SK-N-SH (cell line): Measurements from ENCODE around the gene HLF. TPM values are rescaled to one million over a fixed set of nuclear protein-coding genes. Genes with fewer than 3 reads are reported as not detected.

Experiments
- CTCF ChIA-PET: fragments of 300-600, 350-600 bp; formaldehyde crosslinking; extraction: SDS; loops from one replicate; lab custom pipeline; 2021; lab: Yijun Ruan, JAX
- POLR2A ChIA-PET: fragments of 350-600 bp; sonication (Branson Sonifier 250); formaldehyde crosslinking; extraction: SDS; loops from one replicate; lab custom pipeline; 2020; ENCODE audit warnings: antibody characterized with exemption, inconsistent platforms; lab: Yijun Ruan, JAX
- DNase-seq: peaks from one replicate; pipeline ENCODE4 v3.0.0; 2012
- H2AFZ ChIP-seq: fragments of 200-600 bp; sonication (generic); 2 replicates; pipeline ENCODE4 v1.8.1; 2016; ENCODE audit warnings: antibody characterized with exemption, mild to moderate bottlenecking, low read depth
- H3F3A ChIP-seq: fragments of 200-600 bp; sonication (generic); replicated peaks from 2 replicates; pipeline ENCODE3; 2016; ENCODE audit warnings: antibody characterized with exemption, mild to moderate bottlenecking; ENCODE audit not compliant: insufficient read depth
- H3K27ac ChIP-seq, 2 experiments: fragments of 200-500 bp in 1 of 2; fragments of 200-600 bp in 1 of 2; sonication (Bioruptor generic) in 1 of 2; sonication (generic), shearing (Covaris generic) in 1 of 2; 2 replicates each; pipeline versions ENCODE4 v1.5.1 to v1.6.1; 2014 to 2016; ENCODE audit warnings: low read depth in 2 of 2, inconsistent platforms in 1 of 2, low read length in 1 of 2, mild to moderate bottlenecking in 1 of 2, mixed read lengths in 1 of 2
- H3K27me3 ChIP-seq: fragments of 200-600 bp; sonication (generic), shearing (Covaris generic); 2 replicates; pipeline ENCODE4 v1.6.1; 2016; ENCODE audit warnings: mixed run types; ENCODE audit not compliant: insufficient read depth
- H3K36me3 ChIP-seq, 2 experiments: fragments of 200-500 bp in 1 of 2; fragments of 200-600 bp in 1 of 2; sonication (Bioruptor generic) in 1 of 2; sonication (generic) in 1 of 2; replicated peaks in 1 of 2; 2 replicates each; pipeline versions ENCODE3 to v1.5.1; 2014 to 2016; ENCODE audit warnings: low read length in 1 of 2, mild to moderate bottlenecking in 1 of 2; ENCODE audit not compliant: insufficient read depth in 2 of 2, control insufficient read depth in 1 of 2
- H3K4me1 ChIP-seq, 2 experiments: fragments of 200-500 bp in 1 of 2; fragments of 200-600 bp in 1 of 2; sonication (Bioruptor generic) in 1 of 2; sonication (generic), shearing (Covaris generic) in 1 of 2; 2 replicates each; pipeline versions ENCODE4 v1.5.1 to v1.6.1; 2014 to 2016; ENCODE audit warnings: low read depth in 1 of 2, low read length in 1 of 2, mixed run types in 1 of 2; ENCODE audit not compliant: insufficient read depth in 2 of 2, control insufficient read depth in 1 of 2
- H3K4me2 ChIP-seq: fragments of 200-600 bp; sonication (generic), shearing (Covaris generic); 2 replicates; pipeline ENCODE4 v1.6.1; 2017; ENCODE audit warnings: mixed run types
- H3K4me3 ChIP-seq, 2 experiments: fragments of 200-500 bp in 1 of 2; fragments of 200-600 bp in 1 of 2; sonication (Bioruptor generic) in 1 of 2; sonication (generic), shearing (Covaris generic) in 1 of 2; 2 replicates each; pipeline versions ENCODE4 v1.5.1 to v1.8.1; 2014 to 2016; ENCODE audit warnings: low read depth in 2 of 2, inconsistent platforms in 1 of 2, low read length in 1 of 2, mild to moderate bottlenecking in 1 of 2, mixed read lengths in 1 of 2, moderate library complexity in 1 of 2
- H3K79me2 ChIP-seq: fragments of 200-600 bp; sonication (generic); 2 replicates; pipeline ENCODE4 v1.8.1; 2017; ENCODE audit warnings: mild to moderate bottlenecking; ENCODE audit not compliant: insufficient read depth
- H3K9ac ChIP-seq: fragments of 200-600 bp; sonication (generic); 2 replicates; pipeline ENCODE4 v1.6.1; 2017; ENCODE audit warnings: mixed run types
- H3K9me2 ChIP-seq: fragments of 200-600 bp; sonication (generic); 2 replicates; pipeline ENCODE4 v1.6.1; 2017; ENCODE audit warnings: mixed run types
- H3K9me3 ChIP-seq: fragments of 200-600 bp; sonication (generic); 2 replicates; pipeline ENCODE4 v1.6.1; 2017; ENCODE audit warnings: mixed run types, mild to moderate bottlenecking, moderate library complexity
- H4K20me1 ChIP-seq: fragments of 200-600 bp; sonication (generic); 2 replicates; pipeline ENCODE4 v1.6.1; 2017; ENCODE audit warnings: mild to moderate bottlenecking, mixed run types; ENCODE audit not compliant: insufficient read depth
- CHD2 ChIP-seq: fragments of 150-350 bp; IDR thresholded peaks from 2 replicates; pipeline ENCODE4 v1.6.1; 2018; ENCODE audit warnings: low read length; ENCODE audit not compliant: partially characterized antibody
- MAX ChIP-seq: IDR thresholded peaks from 2 replicates; pipeline ENCODE4 v1.4.0; 2012; ENCODE audit warnings: low read depth
- NRF1 ChIP-seq: IDR thresholded peaks from 2 replicates; pipeline ENCODE4 v1.6.1; 2012; ENCODE audit warnings: low read depth, mild to moderate bottlenecking, low read length
- RAD21 ChIP-seq: IDR thresholded peaks from 2 replicates; pipeline ENCODE4 v1.6.1; 2012; ENCODE audit warnings: mild to moderate bottlenecking, low read length
- SMC3 ChIP-seq: IDR thresholded peaks from 2 replicates; pipeline ENCODE4 v1.6.1; 2012; ENCODE audit warnings: low read depth, low read length, improper control_type of control experiment
- ZBTB33 ChIP-seq: IDR thresholded peaks from 2 replicates; pipeline ENCODE4 v1.4.0; 2012; ENCODE audit warnings: low read depth, borderline replicate concordance
- WGBS: methylation state at CpG from one replicate; pipeline ENCODE4 v1.1.6; 2017; ENCODE audit warnings: low lambda C conversion rate; 5-methylcytosine and 5-hydroxymethylcytosine counted together
- polyA plus RNA-seq, 3 experiments: library from polyadenylated mRNA; depleted of rRNA; stranded (reverse); fragments of >200 nt; gene quantifications; 2 replicates each; pipeline ENCODE4 v1.2.3, GENCODE V29; 2012
- TF ChIP-seq, protein P1 (sequence below): fragments of 150-350 bp; IDR thresholded peaks from 2 replicates; pipeline ENCODE4 v1.6.1; 2016; ENCODE audit warnings: mild to moderate bottlenecking, low read depth, low read length
- TF ChIP-seq, protein P2 (sequence below): IDR thresholded peaks from 2 replicates; pipeline ENCODE4 v1.4.0; 2012; ENCODE audit warnings: low read depth, borderline replicate concordance

HLF gene
- polyA plus RNA-seq, 1 of the 3 experiments (the other 2 are of a cell fraction): 0.03 TPM

DNA sequence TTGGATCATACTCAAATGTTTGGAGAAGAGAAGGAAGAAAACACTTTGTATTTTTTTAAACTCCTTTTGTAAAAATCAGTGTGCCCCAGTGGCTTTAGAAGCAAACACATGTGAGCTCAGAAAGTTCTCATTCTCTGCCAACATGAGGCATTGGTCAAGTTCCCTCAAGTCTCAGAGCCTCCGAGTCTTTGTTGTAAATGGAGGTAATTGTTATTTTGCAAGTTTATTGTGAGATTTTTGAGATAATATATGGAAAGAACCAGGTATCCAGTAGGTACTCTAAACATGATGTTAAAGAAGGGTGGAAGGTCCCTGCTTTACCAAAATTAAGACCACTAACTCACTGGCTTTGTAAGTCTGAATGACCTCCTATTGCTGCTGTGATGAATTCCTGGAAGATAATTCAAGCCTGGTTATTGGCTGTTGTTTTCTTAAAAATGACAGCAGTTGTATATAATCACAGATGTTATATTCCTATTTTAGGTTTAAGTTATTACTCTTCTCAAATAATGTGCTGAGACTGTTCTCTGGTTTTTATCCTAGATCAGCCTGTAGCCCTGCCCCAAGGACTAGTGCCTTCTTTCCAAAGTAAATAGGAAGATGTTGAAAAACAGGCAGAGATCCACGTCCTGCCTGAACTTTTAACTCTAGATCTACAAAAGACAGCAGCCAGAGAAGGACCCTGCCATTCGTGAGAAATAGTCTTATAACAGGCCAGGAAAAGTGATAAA, 2.4 kb downstream of the HLF start:
- Histone ChIP-seq H3K4me1 (peaks cover 0 to 10% of the 10 kb centered on the region in 2 experiments; a peak in 2 of 4 replicates), H3K4me3 (no peak overlapping the region), H3K9me2 (no peaks in the 10 kb centered on the region), H3K9me3 (no peaks in the 10 kb centered on the region), H3K36me3 (no peaks in the 10 kb centered on the region), H4K20me1 (no peaks in the 10 kb centered on the region), H3F3A (peaks cover 4% of the 10 kb centered on the region), H3K9ac (no peak overlapping the region), H3K27ac (no peak overlapping the region), H2AFZ (no peak overlapping the region), H3K27me3 (peaks cover 20% of the 10 kb centered on the region), H3K4me2 (no peak overlapping the region), H3K79me2 (no peaks in the 10 kb centered on the region)
- no peak for DNase-seq
- 65% methylated on average over 3 of the region's 3 CpGs for WGBS
- ChIA-PET CTCF (interaction anchor here (0.6 to 6.9 kb wide), 9 partner anchors 10 to 503 kb away, joined by 3 to 60 read pairs (median 4); no protein-coding TSS in a partner anchor), POLR2A (no interaction called here)
- TF ChIP-seq MAX: no peak
- TF ChIP-seq NRF1: no peak
- no peak for TF ChIP-seq ZBTB33

GRCh38 chr17:55267777-55268648, 3.3 kb downstream of the HLF start:
- Histone ChIP-seq H2AFZ (no peak overlapping the region), H3K9ac (no peak overlapping the region), H3K4me2 (no peak overlapping the region), H4K20me1 (no peaks in the 10 kb centered on the region), H3K9me2 (no peaks in the 10 kb centered on the region), H3K4me1 (peaks cover 0 to 15% of the 10 kb centered on the region in 2 experiments; a peak in 2 of 4 replicates), H3K9me3 (no peaks in the 10 kb centered on the region), H3K27ac (no peak overlapping the region), H3K27me3 (peaks cover 20% of the 10 kb centered on the region), H3K4me3 (no peak overlapping the region), H3F3A (peaks cover 4% of the 10 kb centered on the region), H3K79me2 (no peaks in the 10 kb centered on the region), H3K36me3 (no peaks in the 10 kb centered on the region)
- ChIA-PET CTCF (interaction anchor here (1.0 to 1.9 kb wide), 4 partner anchors 30 to 275 kb away, joined by 3 to 6 read pairs (median 3); no protein-coding TSS in a partner anchor), POLR2A (no interaction called here)
- DNase-seq: no peak
- no peak for TF ChIP-seq RAD21
- TF ChIP-seq CHD2: no peak
- TF ChIP-seq, protein P1, sequence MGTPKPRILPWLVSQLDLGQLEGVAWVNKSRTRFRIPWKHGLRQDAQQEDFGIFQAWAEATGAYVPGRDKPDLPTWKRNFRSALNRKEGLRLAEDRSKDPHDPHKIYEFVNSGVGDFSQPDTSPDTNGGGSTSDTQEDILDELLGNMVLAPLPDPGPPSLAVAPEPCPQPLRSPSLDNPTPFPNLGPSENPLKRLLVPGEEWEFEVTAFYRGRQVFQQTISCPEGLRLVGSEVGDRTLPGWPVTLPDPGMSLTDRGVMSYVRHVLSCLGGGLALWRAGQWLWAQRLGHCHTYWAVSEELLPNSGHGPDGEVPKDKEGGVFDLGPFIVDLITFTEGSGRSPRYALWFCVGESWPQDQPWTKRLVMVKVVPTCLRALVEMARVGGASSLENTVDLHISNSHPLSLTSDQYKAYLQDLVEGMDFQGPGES: no peak
- TF ChIP-seq SMC3: no peak
- TF ChIP-seq, protein P2, sequence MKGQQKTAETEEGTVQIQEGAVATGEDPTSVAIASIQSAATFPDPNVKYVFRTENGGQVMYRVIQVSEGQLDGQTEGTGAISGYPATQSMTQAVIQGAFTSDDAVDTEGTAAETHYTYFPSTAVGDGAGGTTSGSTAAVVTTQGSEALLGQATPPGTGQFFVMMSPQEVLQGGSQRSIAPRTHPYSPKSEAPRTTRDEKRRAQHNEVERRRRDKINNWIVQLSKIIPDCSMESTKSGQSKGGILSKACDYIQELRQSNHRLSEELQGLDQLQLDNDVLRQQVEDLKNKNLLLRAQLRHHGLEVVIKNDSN: no peak
- WGBS: 87% methylated on average over 11 of the region's 11 CpGs
